ENCODE measurements around the gene OOEP.

- TF ChIP-seq, protein P1, sequence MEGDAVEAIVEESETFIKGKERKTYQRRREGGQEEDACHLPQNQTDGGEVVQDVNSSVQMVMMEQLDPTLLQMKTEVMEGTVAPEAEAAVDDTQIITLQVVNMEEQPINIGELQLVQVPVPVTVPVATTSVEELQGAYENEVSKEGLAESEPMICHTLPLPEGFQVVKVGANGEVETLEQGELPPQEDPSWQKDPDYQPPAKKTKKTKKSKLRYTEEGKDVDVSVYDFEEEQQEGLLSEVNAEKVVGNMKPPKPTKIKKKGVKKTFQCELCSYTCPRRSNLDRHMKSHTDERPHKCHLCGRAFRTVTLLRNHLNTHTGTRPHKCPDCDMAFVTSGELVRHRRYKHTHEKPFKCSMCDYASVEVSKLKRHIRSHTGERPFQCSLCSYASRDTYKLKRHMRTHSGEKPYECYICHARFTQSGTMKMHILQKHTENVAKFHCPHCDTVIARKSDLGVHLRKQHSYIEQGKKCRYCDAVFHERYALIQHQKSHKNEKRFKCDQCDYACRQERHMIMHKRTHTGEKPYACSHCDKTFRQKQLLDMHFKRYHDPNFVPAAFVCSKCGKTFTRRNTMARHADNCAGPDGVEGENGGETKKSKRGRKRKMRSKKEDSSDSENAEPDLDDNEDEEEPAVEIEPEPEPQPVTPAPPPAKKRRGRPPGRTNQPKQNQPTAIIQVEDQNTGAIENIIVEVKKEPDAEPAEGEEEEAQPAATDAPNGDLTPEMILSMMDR (IDR thresholded peaks at IDR 0.05; ENCODE audit: low read depth, low read length, poor library complexity, severe bottlenecking), result no peak
- TF ChIP-seq EZH2phosphoT487 (IDR thresholded peaks at IDR 0.05; ENCODE audit: borderline replicate concordance, low read length), result no peak
Measured at GRCh38 chr6:73389854-73390253, 20.2 kb upstream of the OOEP start.
